ENCODE data around the gene PIKFYVE. TPM values are rescaled to one million over a fixed set of nuclear protein-coding genes. Genes with fewer than 3 reads are reported as not detected.
"Not testable (repeated sequence)": the region's sequence is repeated elsewhere in the genome, so short reads cannot be mapped to it uniquely, and the experiment has no call there.

PIKFYVE gene
- total and polyA plus RNA-seq, 2 experiments from 2014 or later: 4.8 to 19.7 TPM

DNA sequence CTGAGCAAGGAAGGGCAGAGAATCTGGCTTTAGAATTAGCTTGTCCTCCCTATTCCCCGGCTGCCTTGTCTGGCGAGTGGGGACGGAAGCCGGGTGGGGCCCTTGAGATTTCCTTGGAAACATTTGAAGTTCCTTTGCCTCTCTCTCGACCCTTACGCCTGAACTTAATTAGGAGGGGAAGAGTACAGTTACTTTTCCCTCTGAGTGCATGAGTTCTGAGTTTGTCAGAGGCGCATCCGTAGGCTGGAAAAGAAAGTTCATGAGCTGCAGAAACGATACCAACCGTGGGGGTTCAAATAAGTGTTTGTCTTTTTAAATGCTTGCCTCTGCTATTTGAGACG is 468 bp downstream of the PIKFYVE start:
- Histone ChIP-seq H3F3A (ENCODE audit: insufficient read depth) (peaks cover 19% of the 10 kb centered on the region), H3K79me2 (ENCODE audit: insufficient read depth) (peaks cover 54% of the 10 kb centered on the region), H3K9me3 (ENCODE audit: low read depth) (no peaks in the 10 kb centered on the region), H3K4me3 (peak overlapping the region; percentile 92), H3K36me3 (ENCODE audit: low read depth) (peaks cover 1% of the 10 kb centered on the region), H3K27me3 (replicated peaks; ENCODE audit: insufficient read depth) (no peaks in the 10 kb centered on the region), H3K4me2 (ENCODE audit: unreplicated experiment) (peak overlapping the region; percentile 79), H3K9me2 (ENCODE audit: insufficient read depth) (no peaks in the 10 kb centered on the region), H2AFZ (peak overlapping the region; percentile 95), H3K9ac (peak overlapping the region; percentile 90), H3K27ac (peak overlapping the region; percentile 82), H3K4me1 (ENCODE audit: insufficient read depth) (peaks cover 26% of the 10 kb centered on the region), H4K20me1 (ENCODE audit: insufficient read depth) (no peaks in the 10 kb centered on the region)
- TF ChIP-seq EZH2 (IDR thresholded peaks at IDR 0.05; ENCODE audit: insufficient read depth, poor library complexity, severe bottlenecking) (no peak), EZH2phosphoT487 (IDR thresholded peaks at IDR 0.05; ENCODE audit: insufficient read depth, low read depth) (no peak)
- WGBS, 2 experiments (ENCODE audit: low coverage in 1 of 2, low lambda C conversion rate in 2 of 2, missing lambda C conversion rate in 2 of 2): 0 to 2% methylated on average over 11 of the region's 11 CpGs
- DNase-seq: peak; percentile 58
- in situ Hi-C loops (cut with MboI): no loop called here

GRCh38 chr2:208266936-208267335 is 881 bp downstream of the PIKFYVE start:
- in situ Hi-C loops (cut with MboI): no loop called here

GRCh38 chr2:208267526-208267925 is 1.5 kb downstream of the PIKFYVE start:
- Histone ChIP-seq H3K4me3 (peak overlapping the region; percentile 92), H3K79me2 (ENCODE audit: insufficient read depth) (peaks cover 56% of the 10 kb centered on the region)

More at GRCh38 chr2:208266936-208267335, 881 bp downstream of the PIKFYVE start:
- H3K36me3 ChIP-seq (ENCODE audit: low read depth): peaks cover 4% of the 10 kb centered on the region
- no peaks in the 10 kb centered on the region for H4K20me1 ChIP-seq (ENCODE audit: insufficient read depth)
- peak; percentile 47 for DNase-seq
- H3K9ac ChIP-seq: peak overlapping the region; percentile 90
- peak overlapping the region; percentile 79 for H3K4me2 ChIP-seq (ENCODE audit: unreplicated experiment)
- peak overlapping the region; percentile 95 for H2AFZ ChIP-seq
- no peaks in the 10 kb centered on the region for H3K9me3 ChIP-seq (ENCODE audit: low read depth)
- WGBS, 2 experiments (ENCODE audit: low coverage in 1 of 2, low lambda C conversion rate in 2 of 2, missing lambda C conversion rate in 2 of 2): 1 to 4% methylated on average over 3 of the region's 3 CpGs
- H3K4me1 ChIP-seq (ENCODE audit: insufficient read depth): peaks cover 26% of the 10 kb centered on the region
- H3F3A ChIP-seq (ENCODE audit: insufficient read depth): peaks cover 19% of the 10 kb centered on the region
- H3K27me3 ChIP-seq (replicated peaks; ENCODE audit: insufficient read depth): no peaks in the 10 kb centered on the region
- no peaks in the 10 kb centered on the region for H3K9me2 ChIP-seq (ENCODE audit: insufficient read depth)
- H3K4me3 ChIP-seq: peak overlapping the region; percentile 92
- TF ChIP-seq EZH2 (IDR thresholded peaks at IDR 0.05; ENCODE audit: insufficient read depth, poor library complexity, severe bottlenecking) (no peak), EZH2phosphoT487 (IDR thresholded peaks at IDR 0.05; ENCODE audit: insufficient read depth, low read depth) (no peak)
- peak overlapping the region; percentile 82 for H3K27ac ChIP-seq
- peaks cover 56% of the 10 kb centered on the region for H3K79me2 ChIP-seq (ENCODE audit: insufficient read depth)

DNA sequence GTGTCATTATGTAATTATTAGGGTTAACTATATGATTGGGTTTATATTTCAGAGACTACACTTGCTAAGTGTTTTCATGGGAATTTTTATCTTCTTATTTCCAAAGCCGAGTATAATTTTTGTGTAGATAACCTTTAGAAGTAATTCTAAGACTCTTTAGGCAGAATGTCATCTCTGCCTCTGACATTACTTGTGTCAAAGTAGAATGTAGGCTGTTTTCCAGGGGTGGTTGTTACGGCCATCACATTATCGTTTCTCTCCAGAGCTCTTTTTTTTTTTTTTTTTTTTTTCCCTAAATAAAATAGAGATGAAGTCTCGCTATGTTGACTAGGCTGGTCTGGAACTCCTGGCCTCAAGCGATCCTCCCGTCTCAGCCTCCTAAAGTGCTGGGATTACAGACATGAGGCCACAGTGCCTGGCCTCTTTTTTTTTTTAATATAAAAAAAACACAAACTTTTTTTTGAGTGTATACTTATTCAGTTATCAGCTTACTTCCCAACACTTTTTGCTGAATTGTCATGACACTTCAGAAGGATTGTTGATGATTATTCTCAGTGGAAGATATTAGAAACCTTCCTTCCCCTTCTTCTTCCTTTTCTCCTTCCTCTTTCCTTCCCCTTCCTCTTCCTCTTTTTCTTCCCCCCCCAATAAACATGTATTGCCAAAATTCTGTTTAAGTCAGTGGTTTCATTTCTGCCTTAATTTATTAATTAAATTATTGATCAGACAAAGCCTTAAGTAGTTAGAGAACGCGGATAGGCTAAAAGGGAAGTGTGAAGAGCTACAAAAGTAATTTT is 2.3 kb downstream of the PIKFYVE start:
- Histone ChIP-seq H3K36me3 (ENCODE audit: low read depth) (peaks cover 16% of the 10 kb centered on the region), H3K9me2 (ENCODE audit: insufficient read depth) (no peaks in the 10 kb centered on the region), H3K4me1 (ENCODE audit: insufficient read depth) (peaks cover 26% of the 10 kb centered on the region), H3K4me2 (ENCODE audit: unreplicated experiment) (peak overlapping the region; percentile 79), H3K27me3 (replicated peaks; ENCODE audit: insufficient read depth) (no peaks in the 10 kb centered on the region), H3K4me3 (peak overlapping the region; percentile 92; the same call in 1 of the 2 replicates), H3K27ac (no peak overlapping the region), H4K20me1 (ENCODE audit: insufficient read depth) (no peaks in the 10 kb centered on the region), H2AFZ (no peak overlapping the region), H3K9me3 (ENCODE audit: low read depth) (no peaks in the 10 kb centered on the region), H3K79me2 (ENCODE audit: insufficient read depth) (peaks cover 56% of the 10 kb centered on the region), H3F3A (ENCODE audit: insufficient read depth) (peaks cover 19% of the 10 kb centered on the region), H3K9ac (no peak overlapping the region)
- WGBS, 2 experiments (ENCODE audit: low coverage in 1 of 2, low lambda C conversion rate in 2 of 2, missing lambda C conversion rate in 2 of 2): 84 to 90% methylated on average over 8 of the region's 8 CpGs
- DNase-seq: no peak
- in situ Hi-C loops (cut with MboI): no loop called here
- TF ChIP-seq EZH2 (IDR thresholded peaks at IDR 0.05; ENCODE audit: insufficient read depth, poor library complexity, severe bottlenecking) (no peak), EZH2phosphoT487 (IDR thresholded peaks at IDR 0.05; ENCODE audit: insufficient read depth, low read depth) (no peak)

More at GRCh38 chr2:208267526-208267925, 1.5 kb downstream of the PIKFYVE start:
- H3K4me2 ChIP-seq (ENCODE audit: unreplicated experiment): peak overlapping the region; percentile 79
- H2AFZ ChIP-seq; DNase-seq; H3K27me3 ChIP-seq (replicated peaks; ENCODE audit: insufficient read depth); H3K9me3 ChIP-seq (ENCODE audit: low read depth); H3K9me2 ChIP-seq (ENCODE audit: insufficient read depth); in situ Hi-C loops (cut with MboI); H3K36me3 ChIP-seq (ENCODE audit: low read depth); H4K20me1 ChIP-seq (ENCODE audit: insufficient read depth): not testable (repeated sequence)
- WGBS, 2 experiments (ENCODE audit: low coverage in 1 of 2, low lambda C conversion rate in 2 of 2, missing lambda C conversion rate in 2 of 2): 67 to 83% methylated on average over 13 to 22 of the region's 22 CpGs
- peaks cover 19% of the 10 kb centered on the region for H3F3A ChIP-seq (ENCODE audit: insufficient read depth)
- peak overlapping the region; percentile 90 for H3K9ac ChIP-seq
- peaks cover 26% of the 10 kb centered on the region for H3K4me1 ChIP-seq (ENCODE audit: insufficient read depth)
- H3K27ac ChIP-seq: peak overlapping the region; percentile 82; the same call in 1 of the 2 replicates

Measured in GM23248 (cell line).